Right lobe of liver (tissue), 4 donors: ENCODE results near the gene HOXA3.

Source experiments
- CTCF ChIP-seq, 4 donors: fragments of 200-600 bp in 3 of 4; fragments of 450-650 bp in 1 of 4; IDR thresholded peaks; one replicate each; pipeline versions ENCODE4 v1.5.1 to v1.8.0; 2016 to 2022; ENCODE audit warnings: antibody characterized with exemption in 4 of 4, mild to moderate bottlenecking in 2 of 4
- POLR2A ChIP-seq: fragments of 450-650 bp; IDR thresholded peaks from one replicate; pipeline ENCODE4 v1.6.1; 2017; ENCODE audit warnings: antibody characterized with exemption, mild to moderate bottlenecking
- donor health status: DM: no; HTN: no; CAD: no.
- donor health status: DM: no; HTN: no; CAD: no.
- donor health status: DM: no; HTN: yes; CAD: no.

DNA sequence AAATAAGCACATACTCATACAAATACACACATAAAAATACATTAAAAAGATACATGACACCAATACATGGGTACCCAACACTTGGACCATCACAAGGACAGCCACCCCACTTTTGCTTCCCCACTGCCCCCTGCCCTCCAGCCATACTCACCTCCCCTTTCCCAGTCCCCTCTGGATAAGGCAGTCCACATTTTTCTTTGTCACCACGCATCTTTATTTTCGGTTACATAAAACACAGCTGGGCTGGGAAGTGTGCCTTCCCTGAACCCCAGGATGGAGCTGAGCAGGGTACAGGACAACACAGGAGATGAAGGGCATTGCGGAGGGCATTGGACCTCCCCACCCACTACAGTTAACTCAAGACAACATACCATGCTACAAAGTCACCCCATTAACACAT, 1.1 kb upstream of the HOXA3 start:
- TF ChIP-seq CTCF (IDR thresholded peaks at IDR 0.05) (no peak), POLR2A (no peak)
